ENCODE data around the gene KLHL29. TPM values are rescaled to one million over a fixed set of nuclear protein-coding genes. Genes with fewer than 3 reads are reported as not detected.

The KLHL29 gene
- total RNA-seq, 1 donor from 2014 or later: 0.65 TPM

DNA sequence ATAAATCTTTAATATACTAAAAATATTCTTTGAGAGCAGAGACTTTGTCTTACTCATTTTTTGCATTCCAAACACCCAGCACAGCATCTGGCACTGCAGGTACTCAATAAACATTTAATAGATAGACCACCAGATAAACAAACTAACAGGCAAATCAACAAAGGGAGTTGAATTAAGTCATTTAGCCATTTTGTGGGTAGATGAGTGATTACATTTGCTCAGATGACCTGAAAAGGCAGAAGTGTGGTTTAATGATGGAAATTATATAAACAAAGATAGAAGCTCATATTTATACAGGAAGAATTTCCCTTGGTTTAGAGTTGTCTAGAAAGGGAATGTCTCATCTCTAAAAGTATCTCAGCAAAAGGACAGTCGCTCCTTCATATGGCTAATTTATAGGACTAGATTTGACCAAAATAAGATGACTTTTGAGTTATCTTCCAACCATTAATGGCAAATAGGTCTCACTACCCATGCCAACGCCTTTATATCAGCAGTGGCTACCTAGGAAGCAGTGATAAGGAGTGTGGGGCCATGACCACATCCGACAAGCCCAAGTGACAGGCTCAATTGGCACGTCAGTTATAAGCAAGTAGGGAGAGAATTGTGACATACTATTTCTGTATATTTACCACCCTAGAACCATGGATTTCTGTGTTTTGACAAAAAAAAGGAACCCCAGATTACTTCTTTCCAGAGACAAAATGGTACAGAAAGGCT is 368.5 kb downstream of the KLHL29 start:
- no peak for ATAC-seq (ENCODE audit: poor library complexity)
- DNase-seq: no peak
- intact Hi-C loops (cut with DNase I): no loop called here

- intact Hi-C loops (cut with DNase I): no loop called here
- no peak for DNase-seq
- ATAC-seq (ENCODE audit: poor library complexity): no peak
Measured at GRCh38 chr2:23754970-23755369, 370.0 kb downstream of the KLHL29 start.

DNA sequence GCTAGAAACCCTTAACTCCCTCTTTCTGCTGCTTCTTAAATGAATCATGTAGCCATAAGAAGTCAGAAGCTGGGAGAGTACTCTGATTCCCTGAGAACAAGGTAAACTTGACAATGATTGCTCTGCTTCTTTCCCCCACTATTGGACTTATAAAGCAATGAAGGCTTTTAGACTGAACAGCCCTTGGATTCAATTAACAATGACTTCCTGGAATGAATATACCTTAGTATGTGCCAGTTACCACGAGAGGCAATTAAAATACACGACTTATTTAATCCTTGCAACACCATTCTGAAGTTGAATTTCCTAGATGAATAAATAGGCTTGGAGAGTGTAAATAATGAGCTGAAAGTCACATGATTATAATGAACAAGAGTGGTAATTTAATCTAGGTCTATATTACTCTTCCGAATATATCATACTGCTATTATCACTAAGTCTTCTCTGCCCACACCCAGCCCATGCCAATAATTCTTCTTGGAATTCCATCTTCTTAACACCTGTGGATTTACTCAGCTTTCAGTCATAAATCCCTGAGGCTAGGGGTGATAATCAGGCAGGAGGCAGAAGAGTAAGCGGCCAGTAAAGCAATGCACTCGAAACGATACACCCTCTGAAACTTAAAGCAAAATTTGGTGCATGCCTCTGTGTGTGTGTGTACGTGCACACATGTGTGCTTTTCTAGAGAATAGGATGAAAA is 371.8 kb downstream of the KLHL29 start:
- ATAC-seq (ENCODE audit: poor library complexity): no peak
- intact Hi-C loops (cut with DNase I): no loop called here

DNA sequence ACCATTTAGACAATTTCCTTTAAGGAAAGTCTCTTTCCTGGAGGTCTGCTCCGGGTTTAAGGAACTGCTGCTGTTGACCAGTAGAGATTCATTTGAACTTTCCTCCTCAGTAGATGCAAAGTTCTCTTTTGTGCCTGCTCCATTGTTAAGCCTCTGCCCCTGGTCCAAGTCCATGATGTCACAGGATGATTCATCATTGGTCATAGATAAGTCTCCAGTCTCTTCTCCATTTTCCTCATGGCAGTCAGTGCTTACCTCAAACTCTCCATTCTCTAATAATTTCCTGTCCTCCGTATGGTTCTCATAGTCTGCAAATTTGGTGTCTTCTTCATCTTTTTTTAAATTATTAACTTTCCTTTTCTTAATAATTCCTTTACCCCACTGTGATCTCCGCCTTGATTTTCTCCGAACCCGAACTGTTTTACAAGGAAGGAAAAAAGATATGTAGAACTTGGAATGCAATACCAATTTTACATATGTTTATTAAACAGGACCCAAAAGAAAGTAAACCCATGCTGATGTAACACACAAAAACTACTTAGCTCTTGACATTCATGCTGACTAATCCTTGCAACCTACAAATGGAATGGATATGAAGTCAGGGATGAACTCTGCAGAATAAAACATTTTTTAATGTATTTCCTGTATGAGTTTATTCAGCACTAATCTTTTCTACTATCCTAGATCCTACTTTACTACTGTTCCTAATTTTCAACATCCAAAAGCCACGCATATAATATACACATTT is 372.9 kb downstream of the KLHL29 start:
- intact Hi-C loops (cut with DNase I): no loop called here
- no peak for DNase-seq
- ATAC-seq (ENCODE audit: poor library complexity): no peak

More for the DNA sequence above, 371.8 kb downstream of the KLHL29 start:
- DNase-seq: no peak

All from Right ventricle myocardium superior (tissue), 1 donor.